Muscle layer of duodenum (tissue), 2 donors: ENCODE data around the gene UGCG.

Experiments
- H3K27ac ChIP-seq: one replicate; pipeline ENCODE4 v1.7.0; 2013; ENCODE audit warnings: mild to moderate bottlenecking, low read length
- H3K27me3 ChIP-seq: one replicate; pipeline ENCODE4 v1.7.0; 2013; ENCODE audit warnings: low read depth, mild to moderate bottlenecking, control low read depth, low read length
- H3K36me3 ChIP-seq, 2 donors: one replicate each; pipeline ENCODE4 v1.7.0; 2013; ENCODE audit warnings: low read length in 2 of 2, control low read depth in 1 of 2, mild to moderate bottlenecking in 1 of 2; ENCODE audit not compliant: insufficient read depth in 2 of 2, control insufficient read depth in 1 of 2
- H3K4me1 ChIP-seq, 2 donors: one replicate each; pipeline ENCODE4 v1.7.0; 2013; ENCODE audit warnings: low read length in 2 of 2, mild to moderate bottlenecking in 2 of 2, control low read depth in 1 of 2, moderate library complexity in 1 of 2; ENCODE audit not compliant: insufficient read depth in 2 of 2, control insufficient read depth in 1 of 2
- H3K4me3 ChIP-seq, 2 donors: one replicate each; pipeline ENCODE4 v1.7.0; 2013; ENCODE audit warnings: low read length in 2 of 2, low read depth in 1 of 2, mild to moderate bottlenecking in 1 of 2
- H3K9me3 ChIP-seq, 2 donors: one replicate each; pipeline ENCODE4 v1.7.0; 2013; ENCODE audit warnings: low read length in 2 of 2, control low read depth in 1 of 2, mild to moderate bottlenecking in 1 of 2; ENCODE audit not compliant: control insufficient read depth in 1 of 2
- donor health status: healthy.

The UGCG gene

GRCh38 chr9:111922324-111923013 lies 25.9 kb downstream of the UGCG start:
- H3K27ac ChIP-seq = no peak overlapping the region
- H3K4me3 ChIP-seq = no peak overlapping the region
- no peaks in the 10 kb centered on the region for H3K27me3 ChIP-seq
- H3K36me3 ChIP-seq = peaks cover 14 to 15% of the 10 kb centered on the region in 2 donors
- H3K4me1 ChIP-seq = no peaks in the 10 kb centered on the region
- H3K9me3 ChIP-seq = no peaks in the 10 kb centered on the region

DNA sequence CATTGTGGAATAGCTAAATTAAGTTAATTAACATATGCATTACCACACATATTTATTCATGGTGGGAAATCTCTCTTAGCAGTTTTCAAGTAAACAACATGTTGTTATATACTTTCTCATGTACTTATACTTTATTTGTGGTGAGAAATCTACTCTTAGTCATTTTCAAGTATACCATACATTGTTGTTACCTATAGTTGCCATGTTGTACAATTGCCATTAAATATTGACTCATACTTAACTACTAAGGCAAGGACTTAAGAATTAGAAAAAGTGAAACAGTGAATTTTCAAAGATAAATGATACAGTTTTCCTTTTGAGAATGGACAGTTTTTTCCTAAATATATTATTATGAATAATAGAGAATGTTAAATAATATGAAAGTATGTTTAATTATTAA lies 27.7 kb downstream of the UGCG start:
- Histone ChIP-seq H3K27ac (no peak overlapping the region), H3K4me3 (no peak overlapping the region), H3K36me3 (peaks cover 16 to 18% of the 10 kb centered on the region in 2 donors), H3K9me3 (no peaks in the 10 kb centered on the region), H3K27me3 (no peaks in the 10 kb centered on the region), H3K4me1 (peaks cover 0 to 8% of the 10 kb centered on the region in 2 donors)

GRCh38 chr9:111925017-111925770 lies 28.6 kb downstream of the UGCG start:
- no peak overlapping the region for H3K27ac ChIP-seq
- H3K36me3 ChIP-seq = peaks cover 19 to 23% of the 10 kb centered on the region in 2 donors
- peaks cover 0 to 8% of the 10 kb centered on the region in 2 donors for H3K4me1 ChIP-seq
- H3K27me3 ChIP-seq = no peaks in the 10 kb centered on the region
- no peak overlapping the region for H3K4me3 ChIP-seq
- no peaks in the 10 kb centered on the region for H3K9me3 ChIP-seq

GRCh38 chr9:111925784-111926183 lies 29.2 kb downstream of the UGCG start:
- Histone ChIP-seq H3K36me3 (peaks cover 19 to 21% of the 10 kb centered on the region in 2 donors), H3K27ac (no peak overlapping the region), H3K9me3 (no peaks in the 10 kb centered on the region), H3K4me1 (peaks cover 0 to 8% of the 10 kb centered on the region in 2 donors), H3K4me3 (no peak overlapping the region), H3K27me3 (no peaks in the 10 kb centered on the region)

DNA sequence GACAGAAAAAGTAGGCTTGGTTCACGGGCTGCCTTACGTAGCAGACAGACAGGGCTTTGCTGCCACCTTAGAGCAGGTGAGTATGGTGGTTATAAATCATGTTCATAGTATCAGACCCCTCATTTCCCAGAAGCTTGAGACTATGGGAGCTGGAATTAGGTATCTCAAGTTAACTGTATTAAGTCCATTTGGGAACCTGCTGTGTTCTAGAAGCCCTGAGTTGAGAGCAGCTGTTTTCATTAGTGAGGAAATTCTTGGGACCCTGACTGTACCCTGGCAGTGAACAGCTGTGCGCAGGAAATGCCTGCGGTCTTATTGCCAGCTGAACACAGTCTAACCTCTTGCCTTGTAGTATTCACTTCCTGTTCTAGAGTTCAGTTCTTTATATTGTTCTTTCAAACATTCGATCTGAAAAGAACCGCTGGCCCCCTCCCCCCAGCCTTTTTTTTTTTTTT lies 29.8 kb downstream of the UGCG start:
- Histone ChIP-seq H3K27me3 (no peaks in the 10 kb centered on the region), H3K36me3 (peaks cover 19 to 20% of the 10 kb centered on the region in 2 donors), H3K4me1 (peaks cover 0 to 8% of the 10 kb centered on the region in 2 donors), H3K4me3 (no peak overlapping the region), H3K27ac (no peak overlapping the region), H3K9me3 (no peaks in the 10 kb centered on the region)

- Histone ChIP-seq H3K4me1 (peaks cover 0 to 8% of the 10 kb centered on the region in 2 donors), H3K27me3 (no peaks in the 10 kb centered on the region), H3K4me3 (no peak overlapping the region), H3K27ac (no peak overlapping the region), H3K36me3 (peaks cover 22 to 28% of the 10 kb centered on the region in 2 donors), H3K9me3 (no peaks in the 10 kb centered on the region)
These were observed 31.7 kb downstream of the UGCG start for GRCh38 chr9:111928359-111928720.

DNA sequence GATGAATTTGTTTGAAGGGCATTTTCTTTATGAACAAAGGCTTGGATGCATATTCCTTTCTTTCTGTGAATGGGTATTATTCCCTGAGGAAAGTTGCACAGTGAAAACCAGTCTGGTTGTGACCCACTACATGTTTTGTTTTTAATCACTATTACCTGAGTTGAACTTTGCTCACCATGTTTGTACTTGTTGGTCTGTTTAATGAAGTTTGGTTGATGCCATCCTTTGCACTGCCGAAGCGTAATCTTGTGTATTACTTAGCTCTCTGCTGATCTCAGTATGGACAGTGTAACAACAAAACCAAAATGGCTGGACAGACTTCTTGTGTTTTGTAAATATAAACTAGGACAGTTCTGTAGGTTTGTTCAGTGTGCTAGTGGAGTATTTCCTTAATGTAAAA lies 38.1 kb downstream of the UGCG start:
- no peaks in the 10 kb centered on the region for H3K27me3 ChIP-seq
- H3K4me3 ChIP-seq = no peak overlapping the region
- no peak overlapping the region for H3K27ac ChIP-seq
- peaks cover 29 to 31% of the 10 kb centered on the region in 2 donors for H3K36me3 ChIP-seq
- no peaks in the 10 kb centered on the region for H3K9me3 ChIP-seq
- H3K4me1 ChIP-seq = peaks cover 0 to 8% of the 10 kb centered on the region in 2 donors

DNA sequence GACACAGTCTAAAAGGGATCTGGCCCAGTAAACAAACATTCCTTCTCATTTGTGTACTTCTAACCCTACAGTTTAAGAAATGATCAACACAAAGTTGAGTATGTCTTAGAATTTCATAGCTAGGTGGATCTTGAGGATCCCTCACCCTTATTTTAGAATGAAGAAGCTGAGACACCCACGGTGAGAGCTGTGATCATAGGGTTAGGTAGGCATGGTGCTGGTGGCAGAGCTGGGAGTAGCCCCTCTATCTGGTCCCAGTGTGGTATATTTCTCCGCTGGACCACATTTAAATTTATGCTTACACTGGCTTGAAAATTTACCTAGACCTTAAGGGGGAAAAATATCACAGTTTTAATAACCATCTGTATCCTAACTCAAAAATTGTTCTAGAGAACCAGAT lies 39.8 kb downstream of the UGCG start:
- peaks cover 0 to 8% of the 10 kb centered on the region in 2 donors for H3K4me1 ChIP-seq
- H3K36me3 ChIP-seq = peaks cover 25 to 29% of the 10 kb centered on the region in 2 donors
- no peaks in the 10 kb centered on the region for H3K27me3 ChIP-seq
- H3K9me3 ChIP-seq = no peaks in the 10 kb centered on the region
- H3K27ac ChIP-seq = no peak overlapping the region
- no peak overlapping the region for H3K4me3 ChIP-seq

DNA sequence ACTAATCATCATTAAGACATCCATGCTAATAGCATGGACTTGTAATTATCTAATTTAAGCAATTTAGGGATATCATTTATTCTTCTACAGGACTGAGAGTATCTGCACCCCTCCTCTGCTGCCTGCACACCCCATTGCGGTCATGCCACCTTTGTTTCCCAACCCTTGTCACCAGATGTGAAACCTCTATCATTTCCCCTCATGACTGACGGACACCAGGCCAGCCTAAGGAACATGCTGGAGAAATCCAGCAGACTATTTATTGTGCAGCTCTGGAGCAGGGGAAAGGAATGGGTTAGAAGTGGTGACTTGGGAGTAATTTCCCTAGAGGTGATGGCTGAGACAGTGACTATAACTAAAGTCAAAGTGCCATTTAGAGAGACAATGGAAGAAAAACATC lies 40.7 kb downstream of the UGCG start:
- Histone ChIP-seq H3K9me3 (no peaks in the 10 kb centered on the region), H3K4me1 (peaks cover 0 to 8% of the 10 kb centered on the region in 2 donors), H3K4me3 (no peak overlapping the region), H3K27ac (peak overlapping the region; percentile 14), H3K36me3 (peaks cover 17 to 22% of the 10 kb centered on the region in 2 donors), H3K27me3 (no peaks in the 10 kb centered on the region)

- H3K4me1 ChIP-seq = peaks cover 0 to 8% of the 10 kb centered on the region in 2 donors
- H3K9me3 ChIP-seq = no peaks in the 10 kb centered on the region
- no peak overlapping the region for H3K4me3 ChIP-seq
- peaks cover 16% of the 10 kb centered on the region in 2 donors for H3K36me3 ChIP-seq
- peak overlapping the region; percentile 14 for H3K27ac ChIP-seq
- H3K27me3 ChIP-seq = no peaks in the 10 kb centered on the region
These were observed 41.3 kb downstream of the UGCG start for GRCh38 chr9:111937781-111938426.

DNA sequence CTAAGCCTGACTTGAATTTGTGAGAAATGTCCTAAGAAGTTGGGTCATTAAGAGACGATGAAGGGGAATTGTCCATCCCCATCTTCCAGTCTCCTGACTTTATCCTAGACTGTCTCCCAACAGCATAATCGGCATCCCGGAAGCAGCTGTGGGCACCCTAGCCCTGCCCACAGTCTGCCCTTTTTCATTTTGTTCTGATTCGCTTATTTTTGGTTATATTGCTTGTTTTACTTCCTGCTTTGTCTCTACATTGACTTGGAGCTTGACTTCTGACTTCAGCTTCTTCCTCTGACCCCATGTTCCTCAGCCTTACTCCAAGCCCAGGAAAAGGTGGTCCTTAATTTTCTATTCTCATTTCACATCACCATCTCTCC lies 41.8 kb downstream of the UGCG start:
- Histone ChIP-seq H3K36me3 (peaks cover 14 to 16% of the 10 kb centered on the region in 2 donors), H3K4me1 (peaks cover 0 to 8% of the 10 kb centered on the region in 2 donors), H3K27ac (no peak overlapping the region), H3K9me3 (no peaks in the 10 kb centered on the region), H3K4me3 (no peak overlapping the region), H3K27me3 (no peaks in the 10 kb centered on the region)
